Activated naive CD4-positive, alpha-beta T cell treated with anti-CD3 and anti-CD28 coated beads, Interleukin-2, amount 50 U/mL, for 24 hours (primary cell): ENCODE measurements around the gene NME9.
"Not testable (repeated sequence)": the region's sequence is repeated elsewhere in the genome, so short reads cannot be mapped to it uniquely, and the experiment has no call there.

Experiments
- H3K27ac Mint-ChIP-seq: one replicate; pipeline ENCODE4 v1.8.0; 2021; ENCODE audit warnings: mild to moderate bottlenecking, mixed read lengths
- H3K27me3 Mint-ChIP-seq: one replicate; pipeline ENCODE4 v1.8.0; 2021; ENCODE audit warnings: mixed read lengths
- H3K36me3 Mint-ChIP-seq: one replicate; pipeline ENCODE4 v1.8.0; 2021; ENCODE audit warnings: mixed read lengths
- H3K4me1 Mint-ChIP-seq: one replicate; pipeline ENCODE4 v1.8.0; 2021; ENCODE audit warnings: mixed read lengths
- H3K4me3 Mint-ChIP-seq: one replicate; pipeline ENCODE4 v1.8.0; 2021; ENCODE audit warnings: mild to moderate bottlenecking, mixed read lengths
- H3K9me3 Mint-ChIP-seq: one replicate; pipeline ENCODE4 v1.8.0; 2021; ENCODE audit warnings: mixed read lengths

The NME9 gene

GRCh38 chr3:138329127-138329983 lies at the start of gene NME9:
NME9 (minus strand) TSS chr3:138329851; CDS start chr3:138329335, 516 bp downstream.
- peak within 1 kb of the TSS; percentile 63 for H3K27ac Mint-ChIP-seq
- peaks cover 41% of the 10 kb centered on the region for H3K4me1 Mint-ChIP-seq
- no peaks in the 10 kb centered on the region for H3K36me3 Mint-ChIP-seq
- no peaks in the 10 kb centered on the region for H3K9me3 Mint-ChIP-seq
- no peaks in the 10 kb centered on the region for H3K27me3 Mint-ChIP-seq
- H3K4me3 Mint-ChIP-seq: peak within 1 kb of the TSS; percentile 88

- Mint-ChIP-seq H3K27ac (no peak overlapping the region), H3K9me3 (no peaks in the 10 kb centered on the region), H3K4me1 (no peaks in the 10 kb centered on the region), H3K36me3 (no peaks in the 10 kb centered on the region), H3K4me3 (no peak overlapping the region), H3K27me3 (no peaks in the 10 kb centered on the region)
Observed at GRCh38 chr3:138378990-138379389, 49.3 kb upstream of the NME9 start.

- Mint-ChIP-seq H3K36me3 (no peaks in the 10 kb centered on the region), H3K27me3 (no peaks in the 10 kb centered on the region), H3K27ac (no peak overlapping the region), H3K4me1 (no peaks in the 10 kb centered on the region), H3K9me3 (no peaks in the 10 kb centered on the region), H3K4me3 (no peak overlapping the region)
Observed at GRCh38 chr3:138378331-138378730, 48.7 kb upstream of the NME9 start.

GRCh38 chr3:138377804-138378203 lies 48.2 kb upstream of the NME9 start:
- no peak overlapping the region for H3K27ac Mint-ChIP-seq
- H3K4me3 Mint-ChIP-seq: no peak overlapping the region
- H3K36me3 Mint-ChIP-seq: no peaks in the 10 kb centered on the region
- no peaks in the 10 kb centered on the region for H3K27me3 Mint-ChIP-seq
- no peaks in the 10 kb centered on the region for H3K4me1 Mint-ChIP-seq
- H3K9me3 Mint-ChIP-seq: no peaks in the 10 kb centered on the region

- H3K4me1 Mint-ChIP-seq, H3K4me3 Mint-ChIP-seq, H3K27me3 Mint-ChIP-seq, H3K27ac Mint-ChIP-seq, H3K36me3 Mint-ChIP-seq, H3K9me3 Mint-ChIP-seq: not testable (repeated sequence)
Observed at GRCh38 chr3:138377212-138377611, 47.6 kb upstream of the NME9 start.

GRCh38 chr3:138376663-138377062 lies 47.0 kb upstream of the NME9 start:
- Mint-ChIP-seq H3K9me3 (no peaks in the 10 kb centered on the region), H3K36me3 (no peaks in the 10 kb centered on the region), H3K4me3 (no peak overlapping the region), H3K4me1 (no peaks in the 10 kb centered on the region), H3K27ac (no peak overlapping the region), H3K27me3 (no peaks in the 10 kb centered on the region)

GRCh38 chr3:138375447-138375846 lies 45.8 kb upstream of the NME9 start:
- H3K4me1 Mint-ChIP-seq: no peaks in the 10 kb centered on the region

GRCh38 chr3:138374573-138375134 lies 45.0 kb upstream of the NME9 start:
- Mint-ChIP-seq H3K9me3 (no peaks in the 10 kb centered on the region), H3K4me3 (no peak overlapping the region), H3K27ac (no peak overlapping the region), H3K27me3 (peaks cover 3% of the 10 kb centered on the region), H3K36me3 (no peaks in the 10 kb centered on the region), H3K4me1 (no peaks in the 10 kb centered on the region)

More at GRCh38 chr3:138375447-138375846, 45.8 kb upstream of the NME9 start:
- Mint-ChIP-seq H3K36me3 (no peaks in the 10 kb centered on the region), H3K4me3 (no peak overlapping the region), H3K27ac (no peak overlapping the region), H3K27me3 (peaks cover 3% of the 10 kb centered on the region), H3K9me3 (no peaks in the 10 kb centered on the region)

- H3K4me1 Mint-ChIP-seq: no peaks in the 10 kb centered on the region
Observed at GRCh38 chr3:138373736-138374094, 44.1 kb upstream of the NME9 start.

GRCh38 chr3:138373087-138373735 lies 43.6 kb upstream of the NME9 start:
- Mint-ChIP-seq H3K4me3 (no peak overlapping the region), H3K4me1 (no peaks in the 10 kb centered on the region), H3K36me3 (no peaks in the 10 kb centered on the region), H3K27ac (no peak overlapping the region), H3K9me3 (no peaks in the 10 kb centered on the region), H3K27me3 (peaks cover 3% of the 10 kb centered on the region)

More at GRCh38 chr3:138373736-138374094, 44.1 kb upstream of the NME9 start:
- H3K36me3 Mint-ChIP-seq: no peaks in the 10 kb centered on the region
- no peaks in the 10 kb centered on the region for H3K9me3 Mint-ChIP-seq
- peaks cover 3% of the 10 kb centered on the region for H3K27me3 Mint-ChIP-seq
- H3K27ac Mint-ChIP-seq: no peak overlapping the region
- H3K4me3 Mint-ChIP-seq: no peak overlapping the region

- no peak overlapping the region for H3K4me3 Mint-ChIP-seq
- H3K27me3 Mint-ChIP-seq: peaks cover 3% of the 10 kb centered on the region
- H3K9me3 Mint-ChIP-seq: no peaks in the 10 kb centered on the region
- no peaks in the 10 kb centered on the region for H3K36me3 Mint-ChIP-seq
- no peaks in the 10 kb centered on the region for H3K4me1 Mint-ChIP-seq
- peak overlapping the region; percentile 26 for H3K27ac Mint-ChIP-seq
Observed at GRCh38 chr3:138371070-138371965, 41.7 kb upstream of the NME9 start.

GRCh38 chr3:138370321-138370720 lies 40.7 kb upstream of the NME9 start:
- H3K36me3 Mint-ChIP-seq: no peaks in the 10 kb centered on the region
- no peak overlapping the region for H3K4me3 Mint-ChIP-seq
- H3K27me3 Mint-ChIP-seq: peaks cover 3% of the 10 kb centered on the region
- H3K4me1 Mint-ChIP-seq: no peaks in the 10 kb centered on the region
- no peak overlapping the region for H3K27ac Mint-ChIP-seq
- no peaks in the 10 kb centered on the region for H3K9me3 Mint-ChIP-seq

GRCh38 chr3:138369151-138369900 lies 39.7 kb upstream of the NME9 start:
- Mint-ChIP-seq H3K27me3 (peaks cover 3% of the 10 kb centered on the region), H3K27ac (no peak overlapping the region), H3K36me3 (no peaks in the 10 kb centered on the region), H3K4me1 (no peaks in the 10 kb centered on the region), H3K4me3 (no peak overlapping the region), H3K9me3 (no peaks in the 10 kb centered on the region)

GRCh38 chr3:138367911-138368310 lies 38.3 kb upstream of the NME9 start:
- Mint-ChIP-seq H3K4me3 (no peak overlapping the region), H3K9me3 (no peaks in the 10 kb centered on the region), H3K4me1 (no peaks in the 10 kb centered on the region), H3K36me3 (no peaks in the 10 kb centered on the region), H3K27ac (no peak overlapping the region), H3K27me3 (peaks cover 3% of the 10 kb centered on the region)
